Measurements from ENCODE around the gene BAK1.
"Not testable (repeated sequence)": the region's sequence is repeated elsewhere in the genome, so short reads cannot be mapped to it uniquely, and the experiment has no call there.

Gene BAK1

DNA sequence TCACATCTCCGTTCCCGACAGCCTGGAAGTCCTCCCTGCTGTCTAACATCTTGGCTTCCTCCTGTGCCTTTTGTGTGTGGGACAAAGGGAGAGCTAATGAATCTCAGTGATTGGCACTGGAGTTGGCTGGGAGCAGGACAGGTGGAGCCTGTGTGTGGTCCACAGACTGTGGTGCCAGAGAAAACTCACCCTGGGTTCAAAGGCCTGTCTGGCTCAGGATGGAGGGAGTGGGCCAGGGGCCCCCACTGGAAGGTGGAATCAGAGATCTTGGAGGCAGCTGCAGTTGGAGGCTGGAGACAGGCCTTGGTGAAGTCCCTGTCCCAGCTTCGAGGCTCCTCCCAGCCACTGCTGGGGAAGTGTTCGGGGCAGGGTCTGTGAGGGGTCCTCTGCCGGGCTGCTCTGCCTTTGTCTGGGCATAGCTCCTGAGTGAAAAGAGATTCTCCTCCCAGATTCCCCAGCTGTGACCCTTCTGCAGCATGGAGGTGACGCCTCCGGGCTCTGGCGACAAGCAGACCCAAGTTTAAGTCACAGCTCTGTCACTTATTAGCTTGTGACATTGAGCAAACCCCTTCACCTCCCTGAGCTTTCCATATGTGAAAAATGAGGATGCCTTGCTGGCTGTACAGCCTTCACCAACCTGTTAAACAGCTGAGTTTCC is 27.2 kb upstream of the BAK1 start:
- no peak overlapping the region for H3K9ac ChIP-seq (ENCODE audit: low read length in 2 of 2)
- no peaks in the 10 kb centered on the region for H3K36me3 ChIP-seq (ENCODE audit: control insufficient read depth in 2 of 2, insufficient read depth in 2 of 2, low read length in 2 of 2)
- peaks cover 2 to 5% of the 10 kb centered on the region in 2 donors for H3K27me3 ChIP-seq (ENCODE audit: control insufficient read depth in 1 of 2, insufficient read depth in 2 of 2, low read length in 2 of 2)
- no peak overlapping the region for H3K27ac ChIP-seq (ENCODE audit: low read length)
- peaks cover 9% of the 10 kb centered on the region for H3K4me1 ChIP-seq (ENCODE audit: control insufficient read depth, insufficient read depth, low read length)
- no peak overlapping the region for H3K4me3 ChIP-seq (ENCODE audit: low read length in 2 of 2)
- H3K9me3 ChIP-seq (ENCODE audit: control insufficient read depth in 2 of 2, low read length in 2 of 2), result peaks cover 0 to 3% of the 10 kb centered on the region in 2 donors

GRCh38 chr6:33606642-33607041 is 26.6 kb upstream of the BAK1 start:
- Histone ChIP-seq H3K9me3 (ENCODE audit: control insufficient read depth in 2 of 2, low read length in 2 of 2) (peaks cover 0 to 3% of the 10 kb centered on the region in 2 donors), H3K36me3 (ENCODE audit: control insufficient read depth in 2 of 2, insufficient read depth in 2 of 2, low read length in 2 of 2) (no peaks in the 10 kb centered on the region), H3K4me1 (ENCODE audit: control insufficient read depth, insufficient read depth, low read length) (peaks cover 9% of the 10 kb centered on the region), H3K27ac (ENCODE audit: low read length) (no peak overlapping the region), H3K27me3 (ENCODE audit: control insufficient read depth in 1 of 2, insufficient read depth in 2 of 2, low read length in 2 of 2) (peaks cover 0 to 5% of the 10 kb centered on the region in 2 donors), H3K4me3 (ENCODE audit: low read length in 2 of 2) (no peak overlapping the region), H3K9ac (ENCODE audit: low read length in 2 of 2) (no peak overlapping the region)

DNA sequence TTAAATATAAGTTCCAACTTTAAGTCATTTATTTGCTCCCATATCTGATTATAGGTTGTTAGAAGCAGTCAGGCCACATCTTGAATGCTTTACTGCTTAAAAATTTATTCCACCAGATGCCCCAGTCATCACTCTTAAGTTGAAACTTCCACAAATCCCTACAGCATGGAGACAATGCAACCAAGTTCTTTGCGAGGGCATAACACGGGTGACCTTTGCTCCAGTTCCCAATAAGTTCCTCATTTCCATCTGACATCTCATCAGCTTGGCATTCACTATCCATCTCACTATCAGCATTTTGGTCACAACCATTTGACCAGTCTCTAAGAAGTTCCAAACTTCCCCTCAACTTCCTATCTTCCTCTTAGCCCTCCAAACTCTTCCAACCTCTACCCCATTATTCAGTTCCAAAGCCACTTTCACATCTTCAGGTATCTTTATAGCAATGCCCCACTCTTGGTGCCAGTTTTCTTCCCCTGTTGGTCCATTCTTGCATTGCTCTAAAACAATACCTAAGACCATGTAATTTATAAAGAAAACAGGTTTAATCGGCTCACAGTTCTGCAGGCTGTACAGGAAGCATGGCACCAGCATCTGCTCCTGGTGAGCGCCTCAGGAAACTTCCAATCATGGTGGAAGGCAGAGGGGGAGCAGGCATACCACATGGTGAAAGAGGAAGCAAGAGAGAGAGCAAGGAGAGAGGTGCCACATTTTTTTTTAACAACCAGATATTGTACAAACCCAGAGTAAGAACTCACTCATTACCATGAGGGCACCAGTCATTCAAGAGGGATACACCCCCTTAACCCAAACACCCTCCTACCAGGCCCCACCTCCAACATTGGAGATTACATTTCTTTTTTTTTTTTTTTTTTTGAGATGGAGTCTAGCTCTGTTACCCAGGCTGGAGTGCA is 25.1 kb upstream of the BAK1 start:
- Histone ChIP-seq H3K27me3 (ENCODE audit: control insufficient read depth in 1 of 2, insufficient read depth in 2 of 2, low read length in 2 of 2) (peaks cover 0 to 5% of the 10 kb centered on the region in 2 donors), H3K4me3 (ENCODE audit: low read length in 2 of 2) (no peak overlapping the region), H3K9ac (ENCODE audit: low read length in 2 of 2) (no peak overlapping the region), H3K27ac (ENCODE audit: low read length) (no peak overlapping the region), H3K4me1 (ENCODE audit: control insufficient read depth, insufficient read depth, low read length) (peaks cover 6% of the 10 kb centered on the region), H3K36me3 (ENCODE audit: control insufficient read depth in 2 of 2, insufficient read depth in 2 of 2, low read length in 2 of 2) (no peaks in the 10 kb centered on the region), H3K9me3 (ENCODE audit: control insufficient read depth in 2 of 2, low read length in 2 of 2) (peaks cover 0 to 3% of the 10 kb centered on the region in 2 donors)

GRCh38 chr6:33602180-33602579 is 22.1 kb upstream of the BAK1 start:
- Histone ChIP-seq H3K4me3 (ENCODE audit: low read length in 2 of 2) (no peak overlapping the region), H3K27ac (ENCODE audit: low read length) (no peak overlapping the region), H3K4me1 (ENCODE audit: control insufficient read depth, insufficient read depth, low read length) (peaks cover 3% of the 10 kb centered on the region), H3K36me3 (ENCODE audit: control insufficient read depth in 2 of 2, insufficient read depth in 2 of 2, low read length in 2 of 2) (no peaks in the 10 kb centered on the region), H3K9me3 (ENCODE audit: control insufficient read depth in 2 of 2, low read length in 2 of 2) (peaks cover 0 to 3% of the 10 kb centered on the region in 2 donors), H3K9ac (ENCODE audit: low read length in 2 of 2) (no peak overlapping the region), H3K27me3 (ENCODE audit: control insufficient read depth in 1 of 2, insufficient read depth in 2 of 2, low read length in 2 of 2) (no peaks in the 10 kb centered on the region)

DNA sequence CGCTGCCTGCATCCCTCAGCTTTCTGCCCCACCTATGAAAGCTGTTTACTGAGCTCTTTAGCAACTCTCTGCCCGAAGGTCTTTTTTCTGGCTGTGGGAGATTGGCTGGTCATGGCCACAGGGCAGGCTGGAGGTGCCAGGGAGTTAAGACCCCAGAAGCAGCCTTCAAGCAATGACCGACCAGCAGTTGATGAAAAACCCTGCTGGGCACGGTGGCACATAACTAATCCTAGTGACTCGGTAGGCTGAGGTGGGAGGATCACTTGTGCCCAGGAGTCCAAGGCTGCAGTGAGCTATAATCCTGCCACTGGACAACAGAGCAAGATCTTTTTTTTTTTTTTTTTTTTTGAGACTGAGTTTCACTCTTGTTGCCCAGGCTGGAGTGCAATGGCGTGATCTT is 20.7 kb upstream of the BAK1 start:
- Histone ChIP-seq H3K4me3 (ENCODE audit: low read length in 2 of 2) (no peak overlapping the region), H3K9ac (ENCODE audit: low read length in 2 of 2) (no peak overlapping the region), H3K36me3 (ENCODE audit: control insufficient read depth in 2 of 2, insufficient read depth in 2 of 2, low read length in 2 of 2) (no peaks in the 10 kb centered on the region), H3K27me3 (ENCODE audit: control insufficient read depth in 1 of 2, insufficient read depth in 2 of 2, low read length in 2 of 2) (no peaks in the 10 kb centered on the region), H3K9me3 (ENCODE audit: control insufficient read depth in 2 of 2, low read length in 2 of 2) (peaks cover 0 to 3% of the 10 kb centered on the region in 2 donors), H3K27ac (ENCODE audit: low read length) (no peak overlapping the region), H3K4me1 (ENCODE audit: control insufficient read depth, insufficient read depth, low read length) (peaks cover 3% of the 10 kb centered on the region)

DNA sequence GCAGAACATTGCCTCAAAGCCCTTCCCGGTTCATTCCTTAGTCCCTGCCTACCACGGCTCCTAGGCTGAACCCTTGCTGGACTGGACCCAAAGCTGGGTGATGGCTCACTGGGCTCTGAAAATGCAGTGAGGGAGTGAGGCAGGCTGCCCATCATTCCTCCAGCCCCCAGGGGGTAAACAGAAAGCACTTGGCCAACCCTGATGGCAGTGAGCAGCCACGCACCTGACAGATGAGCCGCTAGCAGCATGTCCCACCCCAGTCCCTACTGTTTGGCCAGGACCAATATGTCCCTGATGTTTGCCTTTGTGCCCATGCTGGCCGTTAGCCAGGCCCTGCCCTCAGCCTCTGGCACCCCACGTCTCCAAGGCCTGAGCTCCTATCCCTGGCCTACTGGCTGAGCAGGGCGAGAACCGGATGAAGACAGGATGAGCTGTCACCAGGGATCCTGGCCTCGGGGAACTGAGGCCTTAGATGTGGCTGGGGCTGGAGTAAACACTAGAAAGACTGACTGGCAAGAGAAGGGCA is 19.4 kb upstream of the BAK1 start:
- Histone ChIP-seq H3K9ac (ENCODE audit: low read length in 2 of 2) (no peak overlapping the region), H3K27ac (ENCODE audit: low read length) (no peak overlapping the region), H3K4me3 (ENCODE audit: low read length in 2 of 2) (no peak overlapping the region), H3K27me3 (ENCODE audit: control insufficient read depth in 1 of 2, insufficient read depth in 2 of 2, low read length in 2 of 2) (no peaks in the 10 kb centered on the region), H3K9me3 (ENCODE audit: control insufficient read depth in 2 of 2, low read length in 2 of 2) (no peaks in the 10 kb centered on the region), H3K4me1 (ENCODE audit: control insufficient read depth, insufficient read depth, low read length) (peaks cover 3% of the 10 kb centered on the region), H3K36me3 (ENCODE audit: control insufficient read depth in 2 of 2, insufficient read depth in 2 of 2, low read length in 2 of 2) (no peaks in the 10 kb centered on the region)

GRCh38 chr6:33597551-33598322 is 17.7 kb upstream of the BAK1 start:
- Histone ChIP-seq H3K36me3 (ENCODE audit: control insufficient read depth in 2 of 2, insufficient read depth in 2 of 2, low read length in 2 of 2) (no peaks in the 10 kb centered on the region), H3K4me1 (ENCODE audit: control insufficient read depth, insufficient read depth, low read length) (peaks cover 6% of the 10 kb centered on the region), H3K4me3 (ENCODE audit: low read length in 2 of 2) (no peak overlapping the region), H3K27ac (ENCODE audit: low read length) (no peak overlapping the region), H3K9ac (ENCODE audit: low read length in 2 of 2) (no peak overlapping the region), H3K27me3 (ENCODE audit: control insufficient read depth in 1 of 2, insufficient read depth in 2 of 2, low read length in 2 of 2) (peaks cover 5 to 6% of the 10 kb centered on the region in 2 donors), H3K9me3 (ENCODE audit: control insufficient read depth in 2 of 2, low read length in 2 of 2) (no peaks in the 10 kb centered on the region)

DNA sequence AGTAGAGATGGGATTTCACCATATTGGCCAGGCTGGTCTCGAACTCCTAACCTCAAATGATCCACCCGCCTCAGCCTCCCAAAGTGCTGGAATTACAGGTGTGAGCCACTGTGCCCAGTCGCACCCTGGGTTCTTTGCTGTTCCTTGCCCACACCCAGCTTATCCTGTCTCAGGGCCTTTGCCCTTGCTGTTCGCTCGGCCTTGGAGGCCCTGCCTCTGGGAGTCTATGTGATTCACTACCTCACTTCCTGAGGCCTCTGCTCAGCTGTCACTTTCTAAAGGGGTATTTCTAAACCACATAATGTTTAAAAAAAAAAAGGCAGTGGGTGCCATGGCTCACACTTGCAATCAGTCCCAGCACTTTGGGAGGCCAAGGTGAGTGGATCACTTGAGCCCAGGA is 16.8 kb upstream of the BAK1 start:
- not testable (repeated sequence) for H3K9me3 ChIP-seq (ENCODE audit: control insufficient read depth in 2 of 2, low read length in 2 of 2); H3K4me1 ChIP-seq (ENCODE audit: control insufficient read depth, insufficient read depth, low read length); H3K27me3 ChIP-seq (ENCODE audit: control insufficient read depth in 1 of 2, insufficient read depth in 2 of 2, low read length in 2 of 2); H3K4me3 ChIP-seq (ENCODE audit: low read length in 2 of 2); H3K9ac ChIP-seq (ENCODE audit: low read length in 2 of 2); H3K27ac ChIP-seq (ENCODE audit: low read length); H3K36me3 ChIP-seq (ENCODE audit: control insufficient read depth in 2 of 2, insufficient read depth in 2 of 2, low read length in 2 of 2)

DNA sequence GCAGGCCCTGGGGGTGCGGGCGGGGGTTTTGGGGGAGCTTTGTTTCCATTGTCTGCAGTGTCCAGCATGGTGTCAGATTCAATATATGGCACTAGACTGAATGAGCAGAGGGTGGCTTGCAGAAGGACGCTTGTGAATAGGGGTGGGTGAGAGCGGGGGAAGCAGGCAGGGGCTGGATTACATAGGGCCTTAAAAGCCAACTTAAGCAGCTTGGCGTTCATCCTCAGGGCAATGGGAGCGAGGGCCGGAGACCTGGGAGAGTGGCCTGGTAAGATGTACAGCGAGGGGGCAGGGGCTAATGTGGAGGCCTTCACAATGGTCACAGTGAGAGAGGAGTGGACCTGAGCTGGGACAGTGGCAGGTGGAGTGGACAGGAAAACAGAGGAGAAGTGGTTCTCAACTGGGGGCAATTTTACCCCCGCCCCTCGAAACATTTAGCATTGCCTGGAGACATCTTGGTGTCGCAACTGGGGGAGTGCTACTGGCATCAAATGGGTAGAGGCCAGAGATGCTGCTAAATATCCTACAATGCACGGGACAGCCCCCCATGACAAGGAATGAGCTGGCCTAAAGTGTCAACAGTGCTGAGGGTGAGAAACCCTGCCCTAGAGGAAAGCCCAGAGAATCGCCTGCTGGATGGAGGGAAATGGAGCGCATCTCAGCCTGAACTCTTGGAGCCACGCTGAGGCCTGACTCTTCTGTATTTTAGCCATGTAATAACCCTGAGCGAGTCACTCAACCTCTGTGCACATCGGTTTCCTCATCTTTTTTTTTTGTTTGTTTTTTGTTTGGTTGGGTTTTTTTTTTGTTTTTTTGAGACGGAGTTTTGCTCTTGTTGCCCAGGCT is 15.1 kb upstream of the BAK1 start:
- H3K4me1 ChIP-seq (ENCODE audit: control insufficient read depth, insufficient read depth, low read length), result peaks cover 9% of the 10 kb centered on the region
- H3K4me3 ChIP-seq (ENCODE audit: low read length in 2 of 2), result no peak overlapping the region
- H3K9ac ChIP-seq (ENCODE audit: low read length in 2 of 2), result no peak overlapping the region
- no peaks in the 10 kb centered on the region for H3K36me3 ChIP-seq (ENCODE audit: control insufficient read depth in 2 of 2, insufficient read depth in 2 of 2, low read length in 2 of 2)
- H3K27me3 ChIP-seq (ENCODE audit: control insufficient read depth in 1 of 2, insufficient read depth in 2 of 2, low read length in 2 of 2), result peaks cover 8 to 9% of the 10 kb centered on the region in 2 donors
- H3K9me3 ChIP-seq (ENCODE audit: control insufficient read depth in 2 of 2, low read length in 2 of 2), result no peaks in the 10 kb centered on the region
- no peak overlapping the region for H3K27ac ChIP-seq (ENCODE audit: low read length)

- Histone ChIP-seq H3K4me3 (ENCODE audit: low read length in 2 of 2) (no peak overlapping the region), H3K4me1 (ENCODE audit: control insufficient read depth, insufficient read depth, low read length) (peaks cover 13% of the 10 kb centered on the region), H3K36me3 (ENCODE audit: control insufficient read depth in 2 of 2, insufficient read depth in 2 of 2, low read length in 2 of 2) (no peaks in the 10 kb centered on the region), H3K9me3 (ENCODE audit: control insufficient read depth in 2 of 2, low read length in 2 of 2) (no peaks in the 10 kb centered on the region), H3K27ac (ENCODE audit: low read length) (no peak overlapping the region), H3K9ac (ENCODE audit: low read length in 2 of 2) (no peak overlapping the region), H3K27me3 (ENCODE audit: control insufficient read depth in 1 of 2, insufficient read depth in 2 of 2, low read length in 2 of 2) (peaks cover 8 to 9% of the 10 kb centered on the region in 2 donors)
Measured at GRCh38 chr6:33593414-33593727, 13.3 kb upstream of the BAK1 start.
